Ishikawa (cell line): ENCODE results near the gene UBE2L3.
A peak's percentile ranks its signal among the peaks of the same experiment; 100 is the strongest.

Experiments
- CEBPB ChIP-seq: IDR thresholded peaks from 2 replicates; pipeline ENCODE4 v1.6.1; 2012
- CREB1 ChIP-seq: IDR thresholded peaks from 2 replicates; pipeline ENCODE4 v1.6.1; 2012; ENCODE audit warnings: low read depth
- EGR1 ChIP-seq: IDR thresholded peaks from 2 replicates; pipeline ENCODE4 v1.6.1; 2012
- EP300 ChIP-seq: IDR thresholded peaks from 2 replicates; pipeline ENCODE4 v1.6.1; 2012; ENCODE audit warnings: borderline replicate concordance
- FOXM1 ChIP-seq: IDR thresholded peaks from 2 replicates; pipeline ENCODE4 v1.6.1; 2012; ENCODE audit warnings: low read depth, borderline replicate concordance
- NFIC ChIP-seq: IDR thresholded peaks from 2 replicates; pipeline ENCODE4 v1.6.1; 2012
- RAD21 ChIP-seq: IDR thresholded peaks from 2 replicates; pipeline ENCODE4 v1.6.1; 2012; ENCODE audit warnings: low read depth
- TAF1 ChIP-seq: IDR thresholded peaks from 2 replicates; pipeline ENCODE4 v1.6.1; 2012; ENCODE audit warnings: low read depth, mild to moderate bottlenecking
- TCF12 ChIP-seq: IDR thresholded peaks from 2 replicates; pipeline ENCODE4 v1.6.1; 2012; ENCODE audit warnings: low read depth
- TEAD4 ChIP-seq: IDR thresholded peaks from 2 replicates; pipeline ENCODE4 v1.6.1; 2012
- USF1 ChIP-seq: IDR thresholded peaks from 2 replicates; pipeline ENCODE4 v1.6.1; 2012
- YY1 ChIP-seq: IDR thresholded peaks from 2 replicates; pipeline ENCODE4 v1.6.1; 2012; ENCODE audit warnings: low read depth
- ZBTB7A ChIP-seq: IDR thresholded peaks from 2 replicates; pipeline ENCODE4 v1.6.1; 2012; ENCODE audit warnings: low read depth
- TF ChIP-seq, protein P1 (sequence below): IDR thresholded peaks from 2 replicates; pipeline ENCODE4 v1.6.1; 2012
- TF ChIP-seq, protein P2 (sequence below): IDR thresholded peaks from 2 replicates; pipeline ENCODE4 v1.6.1; 2012; ENCODE audit warnings: low read depth, mild to moderate bottlenecking

Gene UBE2L3

DNA sequence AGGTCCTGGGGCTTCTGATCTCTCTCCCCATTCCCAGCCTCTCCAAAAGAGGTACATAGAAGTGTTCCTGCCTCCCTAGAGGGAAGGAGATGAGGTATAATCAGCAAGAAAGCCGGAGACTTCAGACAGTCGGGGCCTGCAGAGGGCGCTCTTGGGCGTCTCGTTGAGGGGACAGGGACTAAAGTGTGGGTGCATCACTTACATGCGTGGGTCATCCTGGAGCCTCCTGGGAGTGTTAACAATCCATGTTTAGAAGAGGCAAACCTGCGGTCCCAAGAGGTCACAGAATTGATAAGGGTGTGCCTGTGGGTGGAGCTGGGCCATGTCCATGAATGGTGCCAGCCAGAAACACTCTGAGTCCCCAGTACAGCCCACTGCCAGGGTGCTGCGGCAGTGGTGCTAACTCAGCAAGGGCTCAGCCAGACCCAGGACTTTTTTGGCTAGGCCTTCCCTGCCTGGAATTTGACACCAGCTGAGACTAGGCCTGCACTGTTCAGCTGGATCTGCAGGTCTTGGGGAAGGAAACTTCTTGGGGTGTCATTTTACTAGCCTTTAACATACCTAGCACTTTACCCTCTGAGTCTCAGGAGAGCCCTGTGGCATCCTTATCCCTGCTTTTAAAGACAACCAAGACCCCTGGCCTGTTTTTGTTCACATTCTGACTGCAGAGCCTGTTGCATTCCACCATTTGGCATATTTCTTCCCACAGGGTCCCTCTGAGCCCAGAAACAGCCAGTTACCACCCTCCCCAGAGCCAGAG lies 56.8 kb downstream of the UBE2L3 start:
- no peak for TF ChIP-seq CREB1
- no peak for TF ChIP-seq USF1
- TF ChIP-seq TEAD4: 0 out of 2 replicates have a peak, but pooled peaks have one; percentile 41
- TF ChIP-seq YY1: no peak
- TF ChIP-seq RAD21: peak; percentile 15; the same call in 1 of the 2 replicates
- TF ChIP-seq, protein P1, sequence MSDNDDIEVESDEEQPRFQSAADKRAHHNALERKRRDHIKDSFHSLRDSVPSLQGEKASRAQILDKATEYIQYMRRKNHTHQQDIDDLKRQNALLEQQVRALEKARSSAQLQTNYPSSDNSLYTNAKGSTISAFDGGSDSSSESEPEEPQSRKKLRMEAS: no peak
- no peak for TF ChIP-seq EGR1
- no peak for TF ChIP-seq ZBTB7A
- TF ChIP-seq CEBPB: no peak
- TF ChIP-seq, protein P2, sequence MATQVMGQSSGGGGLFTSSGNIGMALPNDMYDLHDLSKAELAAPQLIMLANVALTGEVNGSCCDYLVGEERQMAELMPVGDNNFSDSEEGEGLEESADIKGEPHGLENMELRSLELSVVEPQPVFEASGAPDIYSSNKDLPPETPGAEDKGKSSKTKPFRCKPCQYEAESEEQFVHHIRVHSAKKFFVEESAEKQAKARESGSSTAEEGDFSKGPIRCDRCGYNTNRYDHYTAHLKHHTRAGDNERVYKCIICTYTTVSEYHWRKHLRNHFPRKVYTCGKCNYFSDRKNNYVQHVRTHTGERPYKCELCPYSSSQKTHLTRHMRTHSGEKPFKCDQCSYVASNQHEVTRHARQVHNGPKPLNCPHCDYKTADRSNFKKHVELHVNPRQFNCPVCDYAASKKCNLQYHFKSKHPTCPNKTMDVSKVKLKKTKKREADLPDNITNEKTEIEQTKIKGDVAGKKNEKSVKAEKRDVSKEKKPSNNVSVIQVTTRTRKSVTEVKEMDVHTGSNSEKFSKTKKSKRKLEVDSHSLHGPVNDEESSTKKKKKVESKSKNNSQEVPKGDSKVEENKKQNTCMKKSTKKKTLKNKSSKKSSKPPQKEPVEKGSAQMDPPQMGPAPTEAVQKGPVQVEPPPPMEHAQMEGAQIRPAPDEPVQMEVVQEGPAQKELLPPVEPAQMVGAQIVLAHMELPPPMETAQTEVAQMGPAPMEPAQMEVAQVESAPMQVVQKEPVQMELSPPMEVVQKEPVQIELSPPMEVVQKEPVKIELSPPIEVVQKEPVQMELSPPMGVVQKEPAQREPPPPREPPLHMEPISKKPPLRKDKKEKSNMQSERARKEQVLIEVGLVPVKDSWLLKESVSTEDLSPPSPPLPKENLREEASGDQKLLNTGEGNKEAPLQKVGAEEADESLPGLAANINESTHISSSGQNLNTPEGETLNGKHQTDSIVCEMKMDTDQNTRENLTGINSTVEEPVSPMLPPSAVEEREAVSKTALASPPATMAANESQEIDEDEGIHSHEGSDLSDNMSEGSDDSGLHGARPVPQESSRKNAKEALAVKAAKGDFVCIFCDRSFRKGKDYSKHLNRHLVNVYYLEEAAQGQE: no peak
- TF ChIP-seq TCF12: 0 out of 2 replicates have a peak, but pooled peaks have one; percentile 30
- TF ChIP-seq EP300: no peak
- no peak for TF ChIP-seq NFIC
- no peak for TF ChIP-seq FOXM1
- no peak for TF ChIP-seq TAF1

DNA sequence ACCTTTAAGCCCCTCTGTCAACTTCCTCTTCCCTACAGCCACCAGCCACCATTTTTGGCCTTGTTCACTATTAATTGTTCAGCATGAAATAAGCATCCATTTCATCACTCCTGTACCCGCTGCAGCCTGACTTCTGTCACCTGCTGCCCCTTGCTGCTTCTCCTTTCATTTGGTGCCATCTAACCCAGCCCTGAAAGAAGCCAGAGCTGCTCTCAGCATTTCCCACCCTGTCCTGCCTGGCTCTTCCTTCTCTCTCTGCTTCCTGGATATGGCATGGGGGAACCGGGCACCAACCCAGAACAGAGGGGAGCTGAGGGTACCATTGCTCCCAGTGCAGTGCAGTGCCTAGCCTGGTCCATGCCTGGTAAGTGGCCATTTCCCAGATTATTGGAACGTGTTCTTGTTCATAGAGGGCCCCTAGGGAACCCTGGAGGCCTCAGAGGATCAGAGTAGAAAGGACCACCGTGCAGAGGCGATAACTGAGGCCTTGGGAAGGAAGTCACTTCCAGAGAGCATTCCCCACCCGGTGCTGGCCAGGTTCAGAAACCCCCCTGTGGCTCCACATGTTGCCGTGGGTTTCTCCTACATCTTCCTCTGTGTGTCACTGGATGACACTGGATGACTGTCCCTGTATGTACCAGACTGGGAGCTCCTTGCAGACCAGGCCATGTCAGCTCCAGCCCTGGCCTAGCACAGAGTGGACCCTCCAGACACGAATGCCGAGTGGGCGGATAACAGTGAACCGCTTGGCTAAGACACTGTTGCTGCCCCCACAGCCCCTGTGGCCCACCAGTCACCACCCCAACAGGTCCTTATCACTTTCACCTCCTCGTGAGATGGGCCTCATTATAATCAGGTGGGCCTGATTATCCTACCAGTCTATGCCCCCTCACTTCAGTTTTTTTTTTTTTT lies 57.6 kb downstream of the UBE2L3 start:
- TF ChIP-seq, protein P1: no peak
- TF ChIP-seq NFIC (no peak), CEBPB (no peak), USF1 (no peak), CREB1 (no peak), FOXM1 (no peak), TCF12 (no peak), RAD21 (no peak), YY1 (no peak), TAF1 (no peak), ZBTB7A (no peak), EGR1 (no peak)
- TF ChIP-seq, protein P2: no peak

- TF ChIP-seq CEBPB: no peak
- TF ChIP-seq EGR1: no peak
- TF ChIP-seq, protein P1: no peak
Measured at GRCh38 chr22:21626073-21626734, 58.7 kb downstream of the UBE2L3 start.

- TF ChIP-seq TEAD4 (no peak), TAF1 (no peak)
- TF ChIP-seq, protein P1: no peak
- TF ChIP-seq, protein P2: no peak
Measured at GRCh38 chr22:21626735-21627469, 59.4 kb downstream of the UBE2L3 start.
